Panc1 (cell line): ENCODE data around the gene GRID1. TPM values are rescaled to one million over a fixed set of nuclear protein-coding genes. Genes with fewer than 3 reads are reported as not detected.

ENCODE experiments used
- ATAC-seq: fragments of 200-7000 bp; cut with Tn5 transposase; 2 replicates; pipeline ENCODE4 v1.9.1; 2020; ENCODE audit warnings: mild to moderate bottlenecking, moderate library complexity
- BruUV-seq: library from RNA; stranded (reverse); fragments of 400-500 nt; replicated peaks from 2 replicates; lab custom pipeline; 2021; lab: Mats Ljungman, UMichigan
- CTCF ChIA-PET: fragments of 300-600 bp; sonication (Branson Sonifier 250); formaldehyde crosslinking; loops from one replicate; lab custom pipeline; 2022; ENCODE audit warnings: antibody characterized with exemption; lab: Charles Lee
- POLR2A ChIA-PET: fragments of 300-600 bp; sonication (Branson Sonifier 250); formaldehyde crosslinking; loops from one replicate; lab custom pipeline; 2022; ENCODE audit warnings: antibody characterized with exemption; lab: Charles Lee
- DNase-seq: peaks from one replicate; pipeline ENCODE4 v3.0.0-alpha.2; 2010; ENCODE audit warnings: low read depth, low spot score
- H3K27ac ChIP-seq: 2 replicates; pipeline ENCODE4 v1.5.1; 2011; ENCODE audit warnings: mild to moderate bottlenecking, low read length, inconsistent platforms
- H3K27me3 ChIP-seq: fragments of 200-500 bp; sonication (Bioruptor generic); 2 replicates; pipeline ENCODE4 v1.6.0; 2014; ENCODE audit warnings: low read length, inconsistent platforms; ENCODE audit not compliant: control insufficient read depth, insufficient read depth
- H3K36me3 ChIP-seq: fragments of 200-500 bp; sonication (Bioruptor generic); 2 replicates; pipeline ENCODE4 v1.5.1; 2014; ENCODE audit warnings: inconsistent platforms, mild to moderate bottlenecking, low read length, moderate library complexity; ENCODE audit not compliant: control insufficient read depth, insufficient read depth
- H3K4me1 ChIP-seq: 2 replicates; pipeline ENCODE4 v1.5.1; 2011; ENCODE audit warnings: inconsistent platforms, mild to moderate bottlenecking, low read length, moderate library complexity; ENCODE audit not compliant: control insufficient read depth, insufficient read depth
- H3K4me3 ChIP-seq, 2 experiments: 2 replicates each; pipeline ENCODE4 v1.5.1; 2011 to 2012; ENCODE audit warnings: low read depth in 2 of 2, low read length in 2 of 2, mild to moderate bottlenecking in 2 of 2, inconsistent platforms in 1 of 2, moderate library complexity in 1 of 2
- H3K9me3 ChIP-seq: fragments of 200-500 bp; sonication (Bioruptor generic); 2 replicates; pipeline ENCODE4 v1.5.1; 2014; ENCODE audit warnings: low read depth, mild to moderate bottlenecking, inconsistent platforms, low read length, moderate library complexity; ENCODE audit not compliant: control insufficient read depth, insufficient read depth
- CTCF ChIP-seq: fragments of 450-650 bp; IDR thresholded peaks from 2 replicates; pipeline ENCODE4 v1.5.1; 2017; ENCODE audit warnings: mild to moderate bottlenecking
- POLR2AphosphoS5 ChIP-seq: IDR thresholded peaks from 2 replicates; pipeline ENCODE4 v1.6.1; 2012; ENCODE audit warnings: mild to moderate bottlenecking, low read depth, low read length, moderate library complexity
- REST ChIP-seq, 2 experiments: IDR thresholded peaks; 2 replicates each; pipeline ENCODE4 v1.6.1; 2011 to 2012; ENCODE audit warnings: low read depth in 2 of 2, control low read depth in 1 of 2, low read length in 1 of 2, mild to moderate bottlenecking in 1 of 2, moderate library complexity in 1 of 2; ENCODE audit not compliant: insufficient read depth in 1 of 2
- SIN3A ChIP-seq: IDR thresholded peaks from 2 replicates; pipeline ENCODE4 v1.6.1; 2012; ENCODE audit warnings: low read depth, mild to moderate bottlenecking, low read length, moderate library complexity, borderline replicate concordance; ENCODE audit not compliant: insufficient read depth
- TCF7L2 ChIP-seq: IDR thresholded peaks from 2 replicates; pipeline ENCODE4 v1.6.1; 2011; ENCODE audit warnings: mild to moderate bottlenecking, low read depth, low read length, inconsistent platforms
- in situ Hi-C: cut with HindIII; loops from 2 replicates; pipeline ENCODE4 v1.10.0; 2016; ENCODE audit warnings: low sequenced_read_pairs, low pct_unique_long_range_greater_than_20kb
- intact Hi-C: fragments of 100-400 bp; cut with micrococcal nuclease; formaldehyde crosslinking; loops from one replicate; pipeline ENCODE4 v1.10.0; 2022; ENCODE audit not compliant: unreplicated experiment
- total RNA-seq: library from RNA; stranded (reverse); gene quantifications from one replicate; pipeline ENCODE4 v1.2.1, GENCODE V29; 2021; ENCODE audit not compliant: unreplicated experiment

Gene GRID1
- total RNA-seq, 1 experiment from 2014 or later, result 2.3 TPM

GRCh38 chr10:86127274-86127819 is 239.2 kb downstream of the GRID1 start:
- H3K27ac ChIP-seq, result no peak overlapping the region
- no peaks in the 10 kb centered on the region for H3K36me3 ChIP-seq
- no peak for TF ChIP-seq REST (IDR thresholded peaks at IDR 0.05; ENCODE audit: insufficient read depth in 1 of 2, low read depth in 2 of 2, low read length in 1 of 2)
- TF ChIP-seq SIN3A, result no peak
- DNase-seq, result no peak
- no peak overlapping the region for H3K4me3 ChIP-seq
- H3K27me3 ChIP-seq, result no peaks in the 10 kb centered on the region; the same call in 1 of the 2 replicates
- in situ Hi-C loops, result no loop called here
- no peaks in the 10 kb centered on the region for H3K9me3 ChIP-seq
- POLR2A ChIA-PET, result no interaction called here
- intact Hi-C loops, result loop anchor here (10.0 kb wide), 1 partner anchor 583 kb away; no protein-coding TSS in a partner anchor
- no peaks in the 10 kb centered on the region for H3K4me1 ChIP-seq
- ATAC-seq, result no peak
- CTCF ChIA-PET, result no interaction called here
- BruUV-seq, result no TSS peak

- in situ Hi-C loops, result no loop called here
- intact Hi-C loops, result loop anchor here (10.0 kb wide), 1 partner anchor 580 kb away; no protein-coding TSS in a partner anchor
- ATAC-seq (no peak), DNase-seq (no peak)
- TF ChIP-seq REST (IDR thresholded peaks at IDR 0.05; ENCODE audit: insufficient read depth in 1 of 2, low read depth in 2 of 2, low read length in 1 of 2), result no peak
- TF ChIP-seq CTCF, result no peak
- TF ChIP-seq POLR2AphosphoS5, result no peak
- no peak for TF ChIP-seq SIN3A
- no peak for TF ChIP-seq TCF7L2
- POLR2A ChIA-PET, result no interaction called here
- Histone ChIP-seq H3K4me1 (no peaks in the 10 kb centered on the region), H3K4me3 (no peak overlapping the region), H3K36me3 (no peaks in the 10 kb centered on the region), H3K27ac (no peak overlapping the region), H3K9me3 (no peaks in the 10 kb centered on the region), H3K27me3 (no peaks in the 10 kb centered on the region; the same call in 1 of the 2 replicates)
- BruUV-seq, result no TSS peak
- CTCF ChIA-PET, result no interaction called here
Observed at GRCh38 chr10:86124734-86125133, 241.9 kb downstream of the GRID1 start.
